Measurements from ENCODE around the gene MAP6.

Gene MAP6

GRCh38 chr11:75667831-75668450, 897 bp downstream of the MAP6 start:
- intact Hi-C loops (cut with DNase I): loop anchor here (2.0 kb wide), 2 partner anchors 27 to 85 kb away; no protein-coding TSS in a partner anchor
- DNase-seq: peak; percentile 66 to 96 (median 78)

GRCh38 chr11:75667255-75667830, 1.5 kb downstream of the MAP6 start:
- DNase-seq: peak in 8 of 10 donors; percentile 10 to 91 (median 40)
- intact Hi-C loops (cut with DNase I): no loop called here

- intact Hi-C loops (cut with DNase I): no loop called here
- no peak for DNase-seq
Observed at GRCh38 chr11:75665990-75666389, 2.8 kb downstream of the MAP6 start.

GRCh38 chr11:75665126-75665525, 3.7 kb downstream of the MAP6 start:
- DNase-seq: no peak
- intact Hi-C loops (cut with DNase I): no loop called here

GRCh38 chr11:75664389-75664788, 4.4 kb downstream of the MAP6 start:
- no peak for DNase-seq
- intact Hi-C loops (cut with DNase I): no loop called here

GRCh38 chr11:75663808-75664207, 5.0 kb downstream of the MAP6 start:
- DNase-seq: no peak
- intact Hi-C loops (cut with DNase I): no loop called here

GRCh38 chr11:75659836-75660235, 9.0 kb downstream of the MAP6 start:
- no peak for DNase-seq
- intact Hi-C loops (cut with DNase I): no loop called here

GRCh38 chr11:75656044-75656727, 12.7 kb downstream of the MAP6 start:
- intact Hi-C loops (cut with DNase I): no loop called here
- DNase-seq: no peak

GRCh38 chr11:75655605-75656004, 13.2 kb downstream of the MAP6 start:
- intact Hi-C loops (cut with DNase I): no loop called here
- no peak for DNase-seq

GRCh38 chr11:75654314-75654713, 14.5 kb downstream of the MAP6 start:
- intact Hi-C loops (cut with DNase I): no loop called here
- no peak for DNase-seq

GRCh38 chr11:75653532-75653931, 15.3 kb downstream of the MAP6 start:
- intact Hi-C loops (cut with DNase I): no loop called here
- no peak for DNase-seq

GRCh38 chr11:75652936-75653335, 15.9 kb downstream of the MAP6 start:
- DNase-seq: no peak
- intact Hi-C loops (cut with DNase I): no loop called here

GRCh38 chr11:75651218-75651617, 17.6 kb downstream of the MAP6 start:
- no peak for DNase-seq
- intact Hi-C loops (cut with DNase I): no loop called here

GRCh38 chr11:75650167-75650723, 18.6 kb downstream of the MAP6 start:
- intact Hi-C loops (cut with DNase I): no loop called here
- no peak for DNase-seq

- intact Hi-C loops (cut with DNase I): no loop called here
- no peak for DNase-seq
Observed at GRCh38 chr11:75644946-75645345, 23.9 kb downstream of the MAP6 start.

GRCh38 chr11:75644370-75644769, 24.5 kb downstream of the MAP6 start:
- no peak for DNase-seq
- intact Hi-C loops (cut with DNase I): no loop called here

GRCh38 chr11:75642402-75643113, 26.3 kb downstream of the MAP6 start:
- DNase-seq: no peak
- intact Hi-C loops (cut with DNase I): no loop called here

GRCh38 chr11:75639762-75640181, 29.1 kb downstream of the MAP6 start:
- DNase-seq: peak; percentile 70 to 98 (median 88)
- intact Hi-C loops (cut with DNase I): loop anchor here (2.0 kb wide), 1 partner anchor 29 kb away; the partner anchor contains the start of gene MAP6

GRCh38 chr11:75637998-75638397, 30.8 kb downstream of the MAP6 start:
- intact Hi-C loops (cut with DNase I): no loop called here
- no peak for DNase-seq

GRCh38 chr11:75635066-75635862, 33.6 kb downstream of the MAP6 start:
- DNase-seq: peak in 1 of 10 donors; percentile 70
- intact Hi-C loops (cut with DNase I): no loop called here

Measured in posterior cingulate gyrus (tissue), 11 donors.